CD4-positive, alpha-beta T cell (primary cell): ENCODE results near the gene DPYSL4. TPM values are rescaled to one million over a fixed set of nuclear protein-coding genes. Genes with fewer than 3 reads are reported as not detected.

Source experiments
- ATAC-seq: fragments of 200-7000 bp; cut with Tn5 transposase; one replicate; pipeline ENCODE4 v1.10.0; 2022; ENCODE audit warnings: mild to moderate bottlenecking; ENCODE audit not compliant: poor library complexity
- CTCF ChIA-PET: fragments of 350-600 bp; sonication (Branson Sonifier 250); formaldehyde crosslinking; loops from one replicate; lab custom pipeline; 2021; ENCODE audit warnings: antibody characterized with exemption, inconsistent platforms; lab: Charles Lee
- POLR2A ChIA-PET: fragments of 350-600 bp; sonication (Branson Sonifier 250); formaldehyde crosslinking; loops from one replicate; lab custom pipeline; 2021; ENCODE audit warnings: antibody characterized with exemption, inconsistent platforms; lab: Charles Lee
- DNase-seq, 14 experiments: peaks; one replicate each; pipeline ENCODE4 v3.0.0-alpha.2; 2013 to 2020; ENCODE audit warnings: mixed read lengths in 2 of 14
- H3K27ac ChIP-seq, 2 donors: one replicate each; pipeline versions ENCODE4 v1.5.1 to v1.7.0; 2013; ENCODE audit warnings: low read length in 2 of 2, low read depth in 1 of 2, mild to moderate bottlenecking in 1 of 2
- H3K27me3 ChIP-seq, 2 experiments: 1 replicate in 1 of 2; 2 replicates in 1 of 2; pipeline versions ENCODE4 v1.6.1 to v1.7.0; 2013; ENCODE audit warnings: low read length in 2 of 2, control low read depth in 1 of 2, mild to moderate bottlenecking in 1 of 2, moderate library complexity in 1 of 2; ENCODE audit not compliant: insufficient read depth in 2 of 2, control insufficient read depth in 1 of 2
- H3K36me3 ChIP-seq: one replicate; pipeline ENCODE4 v1.6.1; 2013; ENCODE audit warnings: low read length, control low read depth; ENCODE audit not compliant: insufficient read depth
- H3K4me1 ChIP-seq: one replicate; pipeline ENCODE4 v1.6.1; 2013; ENCODE audit warnings: low read length, control low read depth; ENCODE audit not compliant: insufficient read depth
- H3K4me3 ChIP-seq: one replicate; pipeline ENCODE4 v1.5.1; 2013; ENCODE audit warnings: mild to moderate bottlenecking, low read length, moderate library complexity
- H3K9me3 ChIP-seq, 2 experiments: 1 replicate in 1 of 2; 2 replicates in 1 of 2; pipeline versions ENCODE4 v1.6.1 to v1.7.0; 2013; ENCODE audit warnings: low read length in 2 of 2, mild to moderate bottlenecking in 2 of 2, control low read depth in 1 of 2, moderate library complexity in 1 of 2; ENCODE audit not compliant: control insufficient read depth in 1 of 2, insufficient read depth in 1 of 2
- H3K27ac Mint-ChIP-seq: one replicate; pipeline ENCODE4 v1.8.0; 2020; ENCODE audit warnings: mixed read lengths
- H3K27me3 Mint-ChIP-seq: one replicate; pipeline ENCODE4 v1.8.0; 2021; ENCODE audit warnings: mixed read lengths
- H3K36me3 Mint-ChIP-seq: one replicate; pipeline ENCODE4 v1.8.0; 2021; ENCODE audit warnings: low read depth, mixed read lengths
- H3K4me1 Mint-ChIP-seq: one replicate; pipeline ENCODE4 v1.8.0; 2021; ENCODE audit warnings: low read depth, mixed read lengths
- H3K4me3 Mint-ChIP-seq: one replicate; pipeline ENCODE4 v1.8.0; 2020; ENCODE audit warnings: mild to moderate bottlenecking, mixed read lengths
- H3K9me3 Mint-ChIP-seq: one replicate; pipeline ENCODE4 v1.8.0; 2020; ENCODE audit warnings: mixed read lengths
- CTCF ChIP-seq: fragments of 200-600 bp; IDR thresholded peaks from one replicate; pipeline ENCODE4 v1.8.0; 2022; ENCODE audit warnings: antibody characterized with exemption, mild to moderate bottlenecking
- intact Hi-C, 2 experiments: fragments of 100-400 bp; cut with DNase I in 1 of 2; cut with micrococcal nuclease in 1 of 2; formaldehyde crosslinking; loops; one replicate each; pipeline versions ENCODE4 v1.15.1 to v1.9.0; 2023 to 2025; cut with DNase I, micrococcal nuclease
- total RNA-seq, 174 experiments: library from RNA in 2 of 174; stranded (reverse) in 2 of 174; gene quantifications; one replicate each; pipeline ENCODE4 v1.2.3 and lab custom pipeline; 2021 to 2026

Gene DPYSL4
- total RNA-seq, 2 experiments from 2014 or later, result 0.64 to 0.96 TPM

GRCh38 chr10:132180736-132181135, 6.0 kb upstream of the DPYSL4 start:
- ChIA-PET POLR2A (no interaction called here), CTCF (no interaction called here)
- Histone ChIP-seq H3K27me3 (peaks cover 13 to 34% of the 10 kb centered on the region in 2 experiments), H3K4me1 (peaks cover 5% of the 10 kb centered on the region), H3K27ac (no peak overlapping the region), H3K4me3 (no peak overlapping the region), H3K9me3 (peaks cover 0 to 14% of the 10 kb centered on the region in 2 experiments), H3K36me3 (no peaks in the 10 kb centered on the region)
- TF ChIP-seq CTCF, result no peak
- no peak for ATAC-seq
- Mint-ChIP-seq H3K27me3 (peaks cover 73% of the 10 kb centered on the region), H3K9me3 (no peaks in the 10 kb centered on the region), H3K27ac (no peak overlapping the region), H3K4me1 (no peaks in the 10 kb centered on the region), H3K4me3 (no peak overlapping the region), H3K36me3 (no peaks in the 10 kb centered on the region)
- intact Hi-C loops, result no loop called here
- no peak for DNase-seq

GRCh38 chr10:132181691-132182425, 4.9 kb upstream of the DPYSL4 start:
- ChIA-PET POLR2A (no interaction called here), CTCF (no interaction called here)
- peaks cover 0 to 9% of the 10 kb centered on the region in 2 experiments for H3K9me3 ChIP-seq
- Mint-ChIP-seq H3K27me3 (peaks cover 65% of the 10 kb centered on the region), H3K4me3 (no peak overlapping the region), H3K9me3 (no peaks in the 10 kb centered on the region), H3K4me1 (no peaks in the 10 kb centered on the region), H3K36me3 (no peaks in the 10 kb centered on the region), H3K27ac (no peak overlapping the region)
- H3K36me3 ChIP-seq, result no peaks in the 10 kb centered on the region
- DNase-seq (no peak), ATAC-seq (no peak)
- peaks cover 13% of the 10 kb centered on the region for H3K4me1 ChIP-seq
- no peak for TF ChIP-seq CTCF
- H3K4me3 ChIP-seq, result no peak overlapping the region
- H3K27ac ChIP-seq, result no peak overlapping the region
- intact Hi-C loops, result no loop called here
- H3K27me3 ChIP-seq, result peaks cover 13 to 27% of the 10 kb centered on the region in 2 experiments

- TF ChIP-seq CTCF, result no peak
- Mint-ChIP-seq H3K4me1 (no peaks in the 10 kb centered on the region), H3K9me3 (no peaks in the 10 kb centered on the region), H3K4me3 (no peak overlapping the region), H3K36me3 (no peaks in the 10 kb centered on the region), H3K27me3 (peaks cover 58% of the 10 kb centered on the region), H3K27ac (no peak overlapping the region)
- Histone ChIP-seq H3K9me3 (peaks cover 0 to 12% of the 10 kb centered on the region in 2 experiments), H3K4me3 (no peak overlapping the region), H3K4me1 (peaks cover 18% of the 10 kb centered on the region), H3K36me3 (no peaks in the 10 kb centered on the region), H3K27ac (no peak overlapping the region), H3K27me3 (peaks cover 17 to 22% of the 10 kb centered on the region in 2 experiments)
- CTCF ChIA-PET, result no interaction called here
- intact Hi-C loops, result no loop called here
- ATAC-seq, result no peak
- POLR2A ChIA-PET, result no interaction called here
- no peak for DNase-seq
These were observed 4.2 kb upstream of the DPYSL4 start for GRCh38 chr10:132182591-132182990.
